CD14-positive monocyte (primary cell): ENCODE measurements around the gene DPY19L1. TPM values are rescaled to one million over a fixed set of nuclear protein-coding genes. Genes with fewer than 3 reads are reported as not detected.
"Not testable (repeated sequence)": the region's sequence is repeated elsewhere in the genome, so short reads cannot be mapped to it uniquely, and the experiment has no call there.

Experiments used
- DNase-seq, 3 donors: peaks; one replicate each; pipeline ENCODE4 v3.0.0-alpha.2; 2011 to 2022
- H2AFZ ChIP-seq: 2 replicates; pipeline ENCODE4 v1.6.0; 2012; ENCODE audit warnings: mild to moderate bottlenecking, low read depth, low read length, inconsistent platforms; ENCODE audit not compliant: insufficient read depth, poor library complexity, severe bottlenecking
- H3K27ac ChIP-seq, 2 donors: 1 replicate in 1 of 2; 2 replicates in 1 of 2; pipeline ENCODE4 v1.5.1; 2012 to 2013; ENCODE audit warnings: low read length in 2 of 2, control low read depth in 1 of 2, inconsistent platforms in 1 of 2, low read depth in 1 of 2, mild to moderate bottlenecking in 1 of 2
- H3K27me3 ChIP-seq, 2 donors: one replicate each; pipeline versions ENCODE4 v1.6.0 to v1.6.1; 2011 to 2013; ENCODE audit warnings: low read length in 2 of 2; ENCODE audit not compliant: control insufficient read depth in 2 of 2, insufficient read depth in 2 of 2
- H3K36me3 ChIP-seq, 2 donors: replicated peaks in 1 of 2; 1 replicate in 1 of 2; 2 replicates in 1 of 2; pipeline versions ENCODE4 v1.5.1 to v1.6.1; 2012 to 2013; ENCODE audit warnings: low read length in 2 of 2, control low read depth in 1 of 2, inconsistent platforms in 1 of 2, mild to moderate bottlenecking in 1 of 2; ENCODE audit not compliant: insufficient read depth in 2 of 2, control insufficient read depth in 1 of 2
- H3K4me1 ChIP-seq, 2 donors: 1 replicate in 1 of 2; 2 replicates in 1 of 2; pipeline versions ENCODE4 v1.5.1 to v1.6.1; 2012 to 2013; ENCODE audit warnings: low read length in 2 of 2, control low read depth in 1 of 2, inconsistent platforms in 1 of 2, mild to moderate bottlenecking in 1 of 2, moderate library complexity in 1 of 2; ENCODE audit not compliant: insufficient read depth in 2 of 2, control insufficient read depth in 1 of 2
- H3K4me2 ChIP-seq: replicated peaks from 2 replicates; pipeline ENCODE3; 2012; ENCODE audit warnings: low read length, moderate library complexity, mild to moderate bottlenecking; ENCODE audit not compliant: poor library complexity, severe bottlenecking; ENCODE audit errors: extremely low read depth
- H3K4me3 ChIP-seq, 3 experiments: fragments of 200-600 bp in 1 of 3; sonication (generic) in 1 of 3; replicated peaks in 1 of 3; 1 replicate in 2 of 3; 2 replicates in 1 of 3; pipeline ENCODE4 v1.5.1; 2011 to 2013; ENCODE audit warnings: low read length in 3 of 3, mild to moderate bottlenecking in 3 of 3, control low read depth in 2 of 3, low read depth in 2 of 3, inconsistent platforms in 1 of 3, moderate library complexity in 1 of 3
- H3K79me2 ChIP-seq: 2 replicates; pipeline ENCODE4 v1.6.0; 2012; ENCODE audit warnings: mild to moderate bottlenecking, control low read depth, inconsistent platforms, low read length, moderate library complexity; ENCODE audit not compliant: insufficient read depth
- H3K9ac ChIP-seq: 2 replicates; pipeline ENCODE4 v1.6.0; 2017; ENCODE audit warnings: low read length, mild to moderate bottlenecking; ENCODE audit not compliant: insufficient read depth, poor library complexity, severe bottlenecking
- H3K9me3 ChIP-seq, 2 donors: replicated peaks in 1 of 2; 1 replicate in 1 of 2; 2 replicates in 1 of 2; pipeline versions ENCODE4 v1.5.1 to v1.6.1; 2012 to 2013; ENCODE audit warnings: low read length in 2 of 2, control low read depth in 1 of 2; ENCODE audit not compliant: control insufficient read depth in 1 of 2, insufficient read depth in 1 of 2
- H4K20me1 ChIP-seq: 2 replicates; pipeline ENCODE4 v1.6.0; 2012; ENCODE audit warnings: mild to moderate bottlenecking, low read length, control low read depth, moderate library complexity; ENCODE audit not compliant: insufficient read depth
- H3K27ac Mint-ChIP-seq, 7 donors: one replicate each; pipeline ENCODE4 v1.8.0; 2020; ENCODE audit warnings: mild to moderate bottlenecking in 7 of 7, mixed read lengths in 7 of 7, moderate library complexity in 6 of 7, inconsistent platforms in 2 of 7
- H3K27me3 Mint-ChIP-seq, 3 donors: one replicate each; pipeline ENCODE4 v1.8.0; 2021 to 2022; ENCODE audit warnings: low read depth in 3 of 3, mild to moderate bottlenecking in 3 of 3, mixed read lengths in 3 of 3, moderate library complexity in 3 of 3, inconsistent platforms in 1 of 3
- H3K36me3 Mint-ChIP-seq, 2 donors: one replicate each; pipeline ENCODE4 v1.8.0; 2020; ENCODE audit warnings: mixed read lengths in 2 of 2, inconsistent platforms in 1 of 2, mild to moderate bottlenecking in 1 of 2
- H3K4me1 Mint-ChIP-seq: one replicate; pipeline ENCODE4 v1.8.0; 2020; ENCODE audit warnings: mild to moderate bottlenecking, mixed read lengths
- H3K4me3 Mint-ChIP-seq, 2 donors: one replicate each; pipeline ENCODE4 v1.8.0; 2020; ENCODE audit warnings: mild to moderate bottlenecking in 2 of 2, mixed read lengths in 2 of 2, moderate library complexity in 1 of 2
- H3K9me3 Mint-ChIP-seq, 7 donors: one replicate each; pipeline ENCODE4 v1.8.0; 2020 to 2022; ENCODE audit warnings: mixed read lengths in 7 of 7, mild to moderate bottlenecking in 6 of 7, moderate library complexity in 6 of 7, inconsistent platforms in 2 of 7
- CTCF ChIP-seq: fragments of 200-600 bp; IDR thresholded peaks from one replicate; pipeline ENCODE4 v1.8.0; 2022; ENCODE audit warnings: antibody characterized with exemption, mild to moderate bottlenecking
- WGBS: methylation state at CpG from one replicate; pipeline ENCODE4 v1.1.5; 2013; ENCODE audit warnings: missing lambda C conversion rate; ENCODE audit not compliant: insufficient coverage; 5-methylcytosine and 5-hydroxymethylcytosine counted together
- intact Hi-C, 2 donors: fragments of 100-400 bp; cut with micrococcal nuclease; formaldehyde crosslinking; loops; one replicate each; pipeline versions ENCODE4 v1.15.0 to v1.15.1; 2023
- polyA plus RNA-seq, 3 donors: library from polyadenylated mRNA; depleted of rRNA in 1 of 3; unstranded in 2 of 3; stranded (reverse) in 1 of 3; fragments of 300-500 nt in 2 of 3; fragments of >200 nt in 1 of 3; fragmentation: Illumina TruSeq in 2 of 3; gene quantifications; 1 replicate in 2 of 3; 2 replicates in 1 of 3; pipeline ENCODE4 v1.2.3, GENCODE V29; 2012 to 2021

Gene DPY19L1
- polyA plus RNA-seq, 3 donors = 0.81 to 5.2 (median 3.9) TPM

DNA sequence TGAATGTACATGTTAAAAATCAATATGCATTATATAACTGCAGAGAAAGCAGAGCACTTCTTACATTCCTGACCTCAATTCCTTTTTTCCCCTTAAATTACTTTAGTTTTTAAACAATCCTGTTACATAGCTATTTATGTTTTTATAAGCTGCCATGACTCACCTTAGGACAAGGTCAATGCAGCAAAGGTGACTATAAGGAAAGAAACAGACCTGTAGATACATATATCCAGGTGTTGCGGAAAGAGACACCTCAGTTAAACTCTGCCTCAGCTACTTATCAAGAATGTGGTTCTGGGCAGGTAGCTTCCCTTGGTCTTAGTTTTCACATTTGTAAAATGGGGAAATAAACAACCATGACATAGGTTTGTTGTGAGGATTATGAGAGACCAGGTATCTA, 105.5 kb downstream of the DPY19L1 start:
- Histone ChIP-seq H2AFZ (no peak overlapping the region), H3K4me1 (no peaks in the 10 kb centered on the region), H3K36me3 (peaks cover 3 to 5% of the 10 kb centered on the region in 2 donors), H3K4me2 (no peak overlapping the region), H4K20me1 (no peaks in the 10 kb centered on the region), H3K4me3 (no peak overlapping the region), H3K9me3 (no peaks in the 10 kb centered on the region), H3K9ac (no peak overlapping the region), H3K27ac (no peak overlapping the region), H3K27me3 (no peaks in the 10 kb centered on the region), H3K79me2 (no peaks in the 10 kb centered on the region)
- no CpG with 5 or more reads among the region's 1 CpG for WGBS
- intact Hi-C loops = no loop called here
- Mint-ChIP-seq H3K27ac (no peak overlapping the region), H3K27me3 (no peaks in the 10 kb centered on the region), H3K9me3 (peaks cover 0 to 3% (median 0%) of the 10 kb centered on the region in 7 donors), H3K4me3 (no peak overlapping the region), H3K4me1 (no peaks in the 10 kb centered on the region), H3K36me3 (peaks cover 25 to 37% of the 10 kb centered on the region in 2 donors)
- no peak for DNase-seq
- TF ChIP-seq CTCF = no peak

DNA sequence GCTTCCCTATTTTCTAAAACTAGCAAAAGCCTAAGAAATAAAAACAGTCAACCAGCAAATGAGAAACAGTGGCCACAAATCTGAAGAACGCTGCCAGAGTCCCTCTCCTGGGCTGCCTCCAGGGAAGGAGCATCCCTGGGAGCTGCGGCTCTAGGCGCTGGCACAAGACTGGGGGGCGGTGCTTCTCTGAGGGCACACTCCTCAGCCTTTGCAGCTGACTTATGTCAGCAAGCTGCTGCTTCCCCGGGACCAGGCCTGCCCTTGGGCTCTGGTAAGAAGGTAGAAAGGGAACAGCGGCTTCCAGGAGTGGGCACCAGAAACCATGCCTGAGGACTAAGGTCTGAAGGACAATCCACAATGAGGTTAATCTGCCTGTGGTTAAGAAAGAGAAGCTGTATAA, 107.5 kb downstream of the DPY19L1 start:
- WGBS = 100% methylated on average over 5 of the region's 6 CpGs
- H3K4me1 Mint-ChIP-seq, H4K20me1 ChIP-seq, H3K27me3 ChIP-seq, H3K27me3 Mint-ChIP-seq, H3K36me3 ChIP-seq, H3K4me3 Mint-ChIP-seq, H3K27ac ChIP-seq, DNase-seq, H3K4me3 ChIP-seq, H3K79me2 ChIP-seq, H3K9me3 Mint-ChIP-seq, H3K27ac Mint-ChIP-seq, H3K4me2 ChIP-seq, H3K9ac ChIP-seq, H3K9me3 ChIP-seq, H2AFZ ChIP-seq, intact Hi-C loops, H3K4me1 ChIP-seq: not testable (repeated sequence)
- H3K36me3 Mint-ChIP-seq = peaks cover 23 to 35% of the 10 kb centered on the region in 2 donors
